ENCODE measurements around the gene MACF1. TPM values are rescaled to one million over a fixed set of nuclear protein-coding genes. Genes with fewer than 3 reads are reported as not detected.

The MACF1 gene
- total RNA-seq, 1 experiment from 2014 or later, result 211 TPM

DNA sequence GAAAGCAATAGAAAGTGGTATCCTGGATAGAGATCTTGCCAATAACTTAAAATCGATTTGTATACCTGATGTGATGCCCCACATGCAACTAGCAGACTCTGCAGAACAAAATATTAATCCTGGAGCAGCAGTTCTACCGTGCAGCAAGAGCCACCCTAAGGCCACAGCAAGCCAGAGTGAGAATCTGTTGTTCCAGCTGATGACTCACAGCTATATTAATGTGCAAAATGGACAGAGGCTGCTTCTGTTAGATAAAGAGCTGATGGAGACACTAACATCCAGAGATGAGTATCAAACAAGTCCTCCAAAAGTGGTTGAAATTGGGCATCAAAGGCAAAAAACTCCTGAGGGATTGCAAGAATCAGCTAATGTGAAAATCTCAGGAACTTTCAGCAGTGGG lies 127.8 kb downstream of the MACF1 start:
- peaks cover 7% of the 10 kb centered on the region for H3K4me1 ChIP-seq (replicated peaks)
- no peak overlapping the region for H3K27ac ChIP-seq
- no peak overlapping the region for H3K4me3 ChIP-seq
- H3K9me3 ChIP-seq (replicated peaks), result no peaks in the 10 kb centered on the region
- H3K36me3 ChIP-seq, result peaks cover 87% of the 10 kb centered on the region
- no peak for DNase-seq (ENCODE audit: low read depth in 1 of 2, low spot score in 2 of 2)
- H3K27me3 ChIP-seq (replicated peaks), result no peaks in the 10 kb centered on the region

DNA sequence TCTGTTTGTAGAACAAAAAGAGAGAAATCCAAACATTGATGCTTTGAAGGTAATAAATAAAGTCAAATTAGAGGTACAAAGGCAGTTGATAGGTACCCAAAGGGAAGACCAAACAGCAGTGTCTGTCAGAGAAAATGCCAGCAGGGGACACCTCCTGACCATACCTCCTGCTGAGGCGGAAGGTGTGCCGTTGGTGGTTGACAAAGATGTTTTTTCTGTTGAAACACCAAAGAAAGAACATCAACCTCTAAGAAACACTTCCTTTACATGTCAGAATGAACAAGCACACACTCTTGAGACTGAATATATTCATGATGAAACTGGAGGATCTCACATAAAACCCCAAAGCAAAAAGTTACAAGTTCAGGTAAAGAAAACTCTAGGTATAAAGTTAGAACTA lies 128.3 kb downstream of the MACF1 start:
- Histone ChIP-seq H3K4me3 (no peak overlapping the region), H3K36me3 (peaks cover 83% of the 10 kb centered on the region), H3K27me3 (replicated peaks) (no peaks in the 10 kb centered on the region), H3K9me3 (replicated peaks) (no peaks in the 10 kb centered on the region), H3K27ac (no peak overlapping the region), H3K4me1 (replicated peaks) (peaks cover 4% of the 10 kb centered on the region)
- DNase-seq (ENCODE audit: low read depth in 1 of 2, low spot score in 2 of 2), result no peak

DNA sequence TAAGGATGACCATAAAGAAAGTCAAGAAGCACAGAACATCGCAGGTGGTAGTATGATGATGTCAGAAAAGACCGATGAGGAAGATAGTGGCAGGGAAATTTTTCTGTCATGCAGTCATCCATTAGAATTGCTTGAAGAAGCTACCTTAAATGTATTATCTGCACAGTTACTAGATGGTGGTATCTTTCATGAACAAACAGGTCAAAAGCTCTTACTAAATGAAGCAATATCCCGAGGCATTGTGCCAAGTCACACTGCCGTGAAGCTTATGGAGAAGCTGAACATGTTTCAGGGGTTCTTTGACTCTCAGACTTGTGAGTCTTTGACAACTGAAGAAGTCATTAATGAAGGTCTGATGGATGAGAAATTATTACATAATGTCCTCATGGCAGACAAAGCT lies 128.8 kb downstream of the MACF1 start:
- Histone ChIP-seq H3K27ac (no peak overlapping the region), H3K4me3 (no peak overlapping the region), H3K36me3 (peaks cover 83% of the 10 kb centered on the region), H3K9me3 (replicated peaks) (no peaks in the 10 kb centered on the region), H3K27me3 (replicated peaks) (no peaks in the 10 kb centered on the region), H3K4me1 (replicated peaks) (no peaks in the 10 kb centered on the region; the same call in 1 of the 2 replicates)
- no peak for DNase-seq (ENCODE audit: low read depth in 1 of 2, low spot score in 2 of 2)

DNA sequence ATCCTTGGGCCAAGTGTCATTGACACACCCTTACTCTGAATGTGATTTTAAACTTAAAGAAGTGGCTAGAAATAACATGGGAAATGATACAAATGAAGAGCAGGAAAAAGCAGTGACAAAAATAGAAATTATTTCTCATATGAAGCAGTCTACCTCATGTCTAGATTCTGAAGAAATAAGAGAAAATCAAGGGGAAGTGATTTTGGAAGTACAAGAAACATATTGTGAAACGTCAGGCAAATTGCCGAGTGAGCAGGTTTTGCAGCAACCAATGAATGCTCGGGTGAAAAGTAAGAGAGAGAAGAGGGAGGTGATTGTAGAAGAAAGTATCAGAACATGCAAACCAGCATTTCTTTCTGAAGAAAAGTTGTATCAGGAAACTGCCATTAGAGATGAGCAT lies 130.7 kb downstream of the MACF1 start:
- Histone ChIP-seq H3K4me3 (no peak overlapping the region), H3K9me3 (replicated peaks) (no peaks in the 10 kb centered on the region), H3K36me3 (peaks cover 83% of the 10 kb centered on the region), H3K4me1 (replicated peaks) (no peaks in the 10 kb centered on the region), H3K27ac (no peak overlapping the region), H3K27me3 (replicated peaks) (no peaks in the 10 kb centered on the region)
- no peak for DNase-seq (ENCODE audit: low read depth in 1 of 2, low spot score in 2 of 2)

DNA sequence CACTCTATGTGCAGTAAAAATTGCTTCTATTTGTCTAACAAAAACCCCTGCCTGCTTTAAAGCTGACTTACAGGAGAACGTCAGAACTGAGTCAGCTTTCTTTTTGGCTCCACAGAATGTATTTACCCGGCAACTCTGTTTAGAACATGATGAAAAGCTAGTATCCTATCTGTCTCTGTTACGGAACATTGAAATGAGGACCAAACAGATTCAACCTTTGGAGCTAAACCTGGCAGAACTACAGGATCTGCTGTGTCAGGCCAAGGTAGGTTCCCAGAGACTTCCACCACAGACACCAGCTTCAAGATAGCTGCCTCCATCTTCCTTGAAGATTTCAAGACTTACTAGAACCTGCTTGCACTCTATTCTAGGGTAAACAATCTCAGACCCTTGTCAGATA lies 132.6 kb downstream of the MACF1 start:
- Histone ChIP-seq H3K4me1 (replicated peaks) (no peaks in the 10 kb centered on the region), H3K4me3 (no peak overlapping the region), H3K36me3 (peaks cover 90% of the 10 kb centered on the region), H3K27me3 (replicated peaks) (no peaks in the 10 kb centered on the region), H3K9me3 (replicated peaks) (no peaks in the 10 kb centered on the region), H3K27ac (no peak overlapping the region)
- no peak for DNase-seq (ENCODE audit: low read depth in 1 of 2, low spot score in 2 of 2)

DNA sequence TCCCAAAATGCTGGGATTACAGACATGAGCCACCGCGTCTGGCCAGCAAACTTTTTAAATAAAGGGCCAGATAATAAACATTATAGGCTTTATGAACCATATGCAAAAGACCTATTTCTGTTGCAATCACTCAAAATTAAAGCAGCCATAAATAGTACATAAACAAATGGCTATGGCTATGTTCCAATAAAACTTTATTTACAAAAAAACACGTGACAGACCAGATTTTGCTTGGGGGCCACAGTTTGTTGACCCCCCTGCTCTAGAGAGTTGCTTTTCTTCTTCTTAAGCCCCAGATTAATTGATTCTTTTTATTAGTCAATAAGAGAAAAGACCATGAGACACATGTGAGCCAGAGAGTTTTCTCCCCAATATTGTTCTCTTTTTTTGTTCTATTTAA lies 138.3 kb downstream of the MACF1 start:
- H3K4me3 ChIP-seq, result no peak overlapping the region
- no peak overlapping the region for H3K27ac ChIP-seq
- peaks cover 93% of the 10 kb centered on the region for H3K36me3 ChIP-seq
- DNase-seq (ENCODE audit: low read depth in 1 of 2, low spot score in 2 of 2), result no peak
- no peaks in the 10 kb centered on the region for H3K27me3 ChIP-seq (replicated peaks)
- no peaks in the 10 kb centered on the region for H3K4me1 ChIP-seq (replicated peaks)
- H3K9me3 ChIP-seq (replicated peaks), result no peaks in the 10 kb centered on the region

DNA sequence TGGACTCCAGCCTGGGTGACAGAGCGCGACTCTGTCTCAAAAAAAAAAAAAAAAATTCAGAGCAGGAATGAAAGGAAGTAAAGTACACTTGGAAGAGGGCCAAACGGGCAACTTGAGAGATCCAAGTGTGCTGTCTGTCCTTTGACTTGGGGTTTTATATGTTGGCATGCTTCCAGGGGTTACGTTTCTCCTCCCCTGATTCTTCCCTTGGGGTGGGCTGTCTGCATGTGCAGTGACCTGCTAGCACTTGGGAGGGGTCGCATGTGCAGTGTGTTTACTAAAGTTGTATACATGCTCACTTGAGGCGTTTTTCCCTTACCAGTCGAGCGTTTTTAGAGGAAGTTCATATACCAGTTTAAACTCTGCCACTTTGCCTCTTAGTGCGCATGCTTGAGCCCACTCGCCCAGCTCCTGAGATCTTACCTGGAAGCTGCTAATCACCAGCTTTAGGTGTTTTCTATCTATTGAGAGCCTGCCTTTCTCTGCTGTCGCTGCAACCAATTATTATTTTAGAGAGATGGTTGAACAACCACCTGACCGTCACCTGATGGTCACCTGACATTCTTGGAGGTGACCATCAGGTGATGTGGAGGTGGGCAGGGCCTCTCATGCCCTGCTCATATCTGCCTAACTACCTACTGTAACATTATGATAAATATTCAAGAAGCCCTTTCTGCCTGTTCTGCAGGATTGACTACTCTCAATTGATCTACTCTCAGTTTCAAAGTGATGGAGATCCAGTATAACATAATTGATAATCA lies 140.1 kb downstream of the MACF1 start:
- H3K27me3 ChIP-seq (replicated peaks), result no peaks in the 10 kb centered on the region
- H3K4me3 ChIP-seq, result no peak overlapping the region
- no peaks in the 10 kb centered on the region for H3K9me3 ChIP-seq (replicated peaks)
- DNase-seq (ENCODE audit: low read depth in 1 of 2, low spot score in 2 of 2), result no peak
- no peaks in the 10 kb centered on the region for H3K4me1 ChIP-seq (replicated peaks)
- no peak overlapping the region for H3K27ac ChIP-seq
- peaks cover 93% of the 10 kb centered on the region for H3K36me3 ChIP-seq

DNA sequence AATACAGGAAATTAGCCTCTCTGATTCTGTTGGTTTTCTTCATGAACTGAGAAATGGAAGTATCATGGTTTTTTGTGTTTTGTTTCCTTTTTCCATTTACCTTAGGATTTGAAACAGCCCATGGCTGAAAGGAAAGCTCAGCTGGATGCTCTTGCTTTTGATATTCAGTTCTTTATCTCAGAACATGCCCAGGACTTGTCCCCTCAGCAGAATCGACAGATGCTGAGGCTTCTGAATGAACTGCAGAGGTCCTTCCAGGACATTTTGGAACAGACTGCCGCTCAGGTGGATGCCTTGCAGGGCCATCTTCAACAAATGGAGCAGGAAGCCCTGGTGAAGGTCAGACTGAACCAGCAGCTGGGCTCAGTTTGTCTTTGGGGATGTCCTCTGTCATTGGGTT lies 142.4 kb downstream of the MACF1 start:
- Histone ChIP-seq H3K27me3 (replicated peaks) (no peaks in the 10 kb centered on the region), H3K27ac (no peak overlapping the region), H3K36me3 (peaks cover 95% of the 10 kb centered on the region), H3K9me3 (replicated peaks) (no peaks in the 10 kb centered on the region), H3K4me1 (replicated peaks) (no peaks in the 10 kb centered on the region), H3K4me3 (no peak overlapping the region)
- DNase-seq (ENCODE audit: low read depth in 1 of 2, low spot score in 2 of 2), result no peak

DNA sequence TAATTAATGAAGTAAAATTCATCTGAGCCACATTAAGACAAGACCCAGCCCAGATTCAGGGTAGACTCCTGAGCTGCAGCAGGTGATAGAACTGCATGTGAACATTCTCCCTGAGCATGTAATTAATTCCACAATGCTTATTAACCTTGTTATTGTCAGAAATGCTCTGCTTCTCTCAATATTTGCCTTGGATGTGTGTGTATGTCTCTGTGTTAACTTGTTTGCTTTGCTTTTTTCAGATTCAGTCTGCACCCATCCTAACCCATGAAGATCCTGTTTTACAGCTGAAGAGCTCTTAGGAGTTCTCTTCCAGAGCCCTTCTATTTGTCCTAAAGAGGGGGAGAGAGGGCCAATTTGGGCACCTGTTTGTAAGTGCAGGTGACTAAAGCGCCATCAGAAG lies 143.8 kb downstream of the MACF1 start:
- Histone ChIP-seq H3K4me1 (replicated peaks) (no peaks in the 10 kb centered on the region), H3K36me3 (peaks cover 92% of the 10 kb centered on the region), H3K27ac (no peak overlapping the region), H3K4me3 (no peak overlapping the region), H3K27me3 (replicated peaks) (no peaks in the 10 kb centered on the region), H3K9me3 (replicated peaks) (no peaks in the 10 kb centered on the region)
- no peak for DNase-seq (ENCODE audit: low read depth in 1 of 2, low spot score in 2 of 2)

DNA sequence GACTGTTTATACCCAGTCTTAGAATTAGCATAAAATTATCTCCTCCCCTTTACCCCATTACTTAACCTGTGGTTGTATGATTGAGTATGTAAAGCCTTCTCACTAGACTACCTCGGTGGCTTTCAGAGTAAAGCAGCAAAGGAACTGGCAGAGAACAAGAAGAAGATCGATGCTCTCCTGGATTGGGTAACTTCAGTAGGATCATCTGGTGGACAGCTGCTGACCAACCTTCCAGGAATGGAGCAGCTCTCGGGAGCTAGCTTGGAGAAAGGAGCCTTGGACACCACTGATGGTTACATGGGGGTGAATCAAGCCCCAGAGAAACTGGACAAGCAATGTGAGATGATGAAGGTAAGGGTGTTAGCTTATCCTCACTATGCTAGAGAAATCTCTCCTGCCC lies 148.4 kb downstream of the MACF1 start:
- Histone ChIP-seq H3K27me3 (replicated peaks) (no peaks in the 10 kb centered on the region), H3K36me3 (peaks cover 94% of the 10 kb centered on the region), H3K27ac (no peak overlapping the region), H3K4me1 (replicated peaks) (no peaks in the 10 kb centered on the region), H3K4me3 (no peak overlapping the region), H3K9me3 (replicated peaks) (no peaks in the 10 kb centered on the region)
- no peak for DNase-seq (ENCODE audit: low read depth in 1 of 2, low spot score in 2 of 2)

DNA sequence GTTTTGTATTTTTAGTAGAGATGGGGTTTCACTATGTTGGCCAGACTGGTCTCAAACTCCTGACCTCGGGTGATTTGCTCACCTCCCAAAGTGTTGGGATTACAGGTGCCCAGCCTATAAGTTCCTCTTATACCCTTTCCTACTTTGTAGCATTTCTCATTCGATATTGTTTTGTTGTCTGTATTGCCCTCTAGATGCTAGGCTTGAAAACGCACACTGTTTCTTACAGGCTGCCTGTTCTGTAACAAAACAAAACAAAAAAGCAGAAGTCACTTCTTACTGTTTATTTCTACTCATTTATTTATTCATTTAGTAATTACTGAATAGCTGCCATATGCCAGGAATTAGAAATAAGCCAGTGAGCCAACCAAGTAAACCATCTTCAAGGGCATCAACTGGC lies 150.1 kb downstream of the MACF1 start:
- no peaks in the 10 kb centered on the region for H3K27me3 ChIP-seq (replicated peaks)
- no peaks in the 10 kb centered on the region for H3K9me3 ChIP-seq (replicated peaks)
- no peak overlapping the region for H3K27ac ChIP-seq
- H3K4me3 ChIP-seq, result no peak overlapping the region
- peaks cover 94% of the 10 kb centered on the region for H3K36me3 ChIP-seq
- no peaks in the 10 kb centered on the region for H3K4me1 ChIP-seq (replicated peaks)
- DNase-seq (ENCODE audit: low read depth in 1 of 2, low spot score in 2 of 2), result no peak

DNA sequence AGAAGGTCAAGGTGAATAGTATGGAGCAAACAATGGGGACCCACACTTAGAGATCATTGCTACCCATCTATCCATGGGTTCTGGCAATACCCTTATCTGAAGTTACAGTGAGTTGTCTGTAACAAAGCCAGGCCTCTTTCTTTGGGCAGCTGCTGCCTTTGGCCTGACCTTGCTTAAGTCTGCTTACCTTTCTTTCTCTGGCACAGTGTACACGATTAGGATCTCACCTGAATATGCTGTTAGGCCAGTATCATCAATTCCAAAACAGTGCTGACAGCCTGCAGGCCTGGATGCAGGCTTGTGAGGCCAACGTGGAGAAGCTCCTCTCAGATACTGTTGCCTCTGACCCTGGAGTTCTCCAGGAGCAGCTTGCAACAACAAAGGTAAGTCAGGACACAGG lies 154.0 kb downstream of the MACF1 start:
- H3K9me3 ChIP-seq (replicated peaks), result no peaks in the 10 kb centered on the region
- H3K4me3 ChIP-seq, result no peak overlapping the region
- H3K4me1 ChIP-seq (replicated peaks), result no peaks in the 10 kb centered on the region
- DNase-seq (ENCODE audit: low read depth in 1 of 2, low spot score in 2 of 2), result no peak
- no peaks in the 10 kb centered on the region for H3K27me3 ChIP-seq (replicated peaks)
- peaks cover 91% of the 10 kb centered on the region for H3K36me3 ChIP-seq
- H3K27ac ChIP-seq, result no peak overlapping the region

DNA sequence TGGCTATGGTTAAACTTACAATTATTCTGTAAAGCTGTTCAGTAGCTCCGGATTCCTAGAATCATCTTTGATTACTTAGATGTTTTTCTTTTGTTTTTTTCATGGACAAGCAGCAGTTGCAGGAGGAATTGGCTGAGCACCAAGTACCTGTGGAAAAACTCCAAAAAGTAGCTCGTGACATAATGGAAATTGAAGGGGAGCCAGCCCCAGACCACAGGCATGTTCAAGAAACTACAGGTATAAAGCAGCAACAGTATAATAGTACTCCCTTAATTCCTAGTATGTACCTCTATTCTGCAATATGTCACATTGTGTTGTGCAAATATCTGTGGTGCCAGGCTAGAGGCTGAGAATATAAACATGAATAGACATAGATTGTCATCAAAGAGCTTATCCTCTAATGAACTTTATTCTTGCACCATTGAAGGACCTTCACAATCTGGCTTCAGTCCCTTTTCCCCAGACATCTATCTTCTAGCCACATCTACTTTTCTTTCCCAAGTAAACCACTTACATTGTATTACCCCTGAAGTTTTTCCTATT lies 154.6 kb downstream of the MACF1 start:
- Histone ChIP-seq H3K4me3 (no peak overlapping the region), H3K36me3 (peaks cover 90% of the 10 kb centered on the region), H3K4me1 (replicated peaks) (no peaks in the 10 kb centered on the region), H3K9me3 (replicated peaks) (no peaks in the 10 kb centered on the region), H3K27me3 (replicated peaks) (no peaks in the 10 kb centered on the region), H3K27ac (no peak overlapping the region)
- no peak for DNase-seq (ENCODE audit: low read depth in 1 of 2, low spot score in 2 of 2)

DNA sequence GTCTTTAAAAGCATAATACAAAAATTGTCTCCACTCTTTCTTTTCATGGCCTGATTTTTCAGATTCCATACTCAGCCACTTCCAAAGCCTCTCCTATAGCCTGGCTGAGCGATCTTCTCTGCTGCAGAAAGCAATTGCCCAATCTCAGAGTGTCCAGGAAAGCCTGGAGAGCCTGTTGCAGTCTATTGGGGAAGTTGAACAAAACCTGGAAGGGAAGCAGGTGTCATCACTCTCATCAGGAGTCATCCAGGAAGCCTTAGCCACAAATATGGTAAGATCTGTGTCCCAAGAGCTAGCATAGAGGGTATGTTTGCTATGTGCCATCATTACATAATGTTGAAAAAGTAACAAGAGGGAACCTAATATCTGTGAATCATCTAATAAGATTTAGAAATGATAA lies 156.2 kb downstream of the MACF1 start:
- H3K36me3 ChIP-seq, result peaks cover 79% of the 10 kb centered on the region
- H3K4me1 ChIP-seq (replicated peaks), result no peaks in the 10 kb centered on the region
- H3K4me3 ChIP-seq, result no peak overlapping the region
- H3K27ac ChIP-seq, result no peak overlapping the region
- no peaks in the 10 kb centered on the region for H3K27me3 ChIP-seq (replicated peaks)
- no peaks in the 10 kb centered on the region for H3K9me3 ChIP-seq (replicated peaks)
- DNase-seq (ENCODE audit: low read depth in 1 of 2, low spot score in 2 of 2), result no peak

DNA sequence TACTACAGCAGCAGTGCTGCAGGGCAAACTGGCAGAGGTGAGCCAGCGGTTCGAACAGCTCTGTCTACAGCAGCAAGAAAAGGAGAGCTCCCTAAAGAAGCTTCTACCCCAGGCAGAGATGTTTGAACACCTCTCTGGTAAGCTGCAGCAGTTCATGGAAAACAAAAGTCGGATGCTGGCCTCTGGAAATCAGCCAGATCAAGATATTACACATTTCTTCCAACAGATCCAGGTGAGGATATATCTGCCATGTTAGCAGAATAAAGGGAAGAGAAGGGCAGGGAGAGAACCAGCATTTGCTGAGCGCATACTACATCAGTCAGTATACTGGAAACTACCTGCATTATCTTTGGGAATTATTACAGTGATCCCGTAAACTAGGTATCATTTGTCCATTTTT lies 157.0 kb downstream of the MACF1 start:
- H3K4me3 ChIP-seq, result no peak overlapping the region
- DNase-seq (ENCODE audit: low read depth in 1 of 2, low spot score in 2 of 2), result no peak
- no peaks in the 10 kb centered on the region for H3K27me3 ChIP-seq (replicated peaks)
- H3K36me3 ChIP-seq, result peaks cover 80% of the 10 kb centered on the region
- H3K4me1 ChIP-seq (replicated peaks), result no peaks in the 10 kb centered on the region
- H3K9me3 ChIP-seq (replicated peaks), result no peaks in the 10 kb centered on the region
- H3K27ac ChIP-seq, result no peak overlapping the region
